ENCODE results near the gene BIRC7. TPM values are rescaled to one million over a fixed set of nuclear protein-coding genes. Genes with fewer than 3 reads are reported as not detected.

The BIRC7 gene
- polyA plus RNA-seq, 3 donors, result 0.21 TPM; not detected in 2

GRCh38 chr20:63280929-63281545 is 45.3 kb downstream of the BIRC7 start:
- Histone ChIP-seq H3K9me3 (replicated peaks in 1 of 2; ENCODE audit: control insufficient read depth in 1 of 2, insufficient read depth in 1 of 2, low read length in 2 of 2) (no peaks in the 10 kb centered on the region), H3K27me3 (ENCODE audit: control insufficient read depth in 2 of 2, insufficient read depth in 2 of 2, low read length in 2 of 2) (no peaks in the 10 kb centered on the region), H4K20me1 (ENCODE audit: insufficient read depth, low read length) (peaks cover 45% of the 10 kb centered on the region), H2AFZ (ENCODE audit: insufficient read depth, low read depth, low read length, poor library complexity, severe bottlenecking) (no peak overlapping the region), H3K4me2 (replicated peaks; ENCODE audit: extremely low read depth, low read length, poor library complexity, severe bottlenecking) (no peak overlapping the region), H3K36me3 (replicated peaks in 1 of 2; ENCODE audit: control insufficient read depth in 1 of 2, insufficient read depth in 2 of 2, low read length in 2 of 2) (peaks cover 80 to 99% of the 10 kb centered on the region in 2 donors), H3K4me1 (ENCODE audit: control insufficient read depth in 1 of 2, insufficient read depth in 2 of 2, low read length in 2 of 2) (no peaks in the 10 kb centered on the region), H3K79me2 (ENCODE audit: insufficient read depth, low read length) (peaks cover 13% of the 10 kb centered on the region), H3K4me3 (replicated peaks in 1 of 3; ENCODE audit: low read depth in 2 of 3, low read length in 3 of 3) (no peak overlapping the region), H3K9ac (ENCODE audit: insufficient read depth, low read length, poor library complexity, severe bottlenecking) (no peak overlapping the region), H3K27ac (ENCODE audit: low read depth in 1 of 2, low read length in 2 of 2) (no peak overlapping the region)
- intact Hi-C loops (cut with micrococcal nuclease), result no loop called here
- 96% methylated on average over 16 of the region's 19 CpGs for WGBS (ENCODE audit: insufficient coverage)
- Mint-ChIP-seq H3K27ac (no peak overlapping the region), H3K4me1 (peaks cover 6% of the 10 kb centered on the region), H3K4me3 (no peak overlapping the region), H3K27me3 (ENCODE audit: low read depth in 3 of 3) (peaks cover 0 to 2% (median 0%) of the 10 kb centered on the region in 3 donors), H3K36me3 (peaks cover 54 to 91% of the 10 kb centered on the region in 2 donors), H3K9me3 (no peaks in the 10 kb centered on the region)
- no peak for TF ChIP-seq CTCF (IDR thresholded peaks at IDR 0.05)
- no peak for DNase-seq

GRCh38 chr20:63281742-63282665 is 46.3 kb downstream of the BIRC7 start:
- intact Hi-C loops (cut with micrococcal nuclease), result no loop called here
- peaks cover 76 to 95% of the 10 kb centered on the region in 2 donors for H3K36me3 ChIP-seq (replicated peaks in 1 of 2; ENCODE audit: control insufficient read depth in 1 of 2, insufficient read depth in 2 of 2, low read length in 2 of 2)
- H3K36me3 Mint-ChIP-seq, result peaks cover 51 to 89% of the 10 kb centered on the region in 2 donors

More at GRCh38 chr20:63281742-63282665, 46.3 kb downstream of the BIRC7 start:
- DNase-seq, result no peak
- H3K4me2 ChIP-seq (replicated peaks; ENCODE audit: extremely low read depth, low read length, poor library complexity, severe bottlenecking), result no peak overlapping the region
- WGBS (ENCODE audit: insufficient coverage), result 96% methylated on average over 37 of the region's 38 CpGs
- no peak for TF ChIP-seq CTCF (IDR thresholded peaks at IDR 0.05)
- Mint-ChIP-seq H3K4me3 (no peak overlapping the region), H3K9me3 (no peaks in the 10 kb centered on the region), H3K27ac (peak overlapping the region in 1 of 7 donors; percentile 26), H3K27me3 (ENCODE audit: low read depth in 3 of 3) (peaks cover 0 to 2% (median 0%) of the 10 kb centered on the region in 3 donors), H3K4me1 (peaks cover 6% of the 10 kb centered on the region)
- H3K9me3 ChIP-seq (replicated peaks in 1 of 2; ENCODE audit: control insufficient read depth in 1 of 2, insufficient read depth in 1 of 2, low read length in 2 of 2), result no peaks in the 10 kb centered on the region
- H3K27me3 ChIP-seq (ENCODE audit: control insufficient read depth in 2 of 2, insufficient read depth in 2 of 2, low read length in 2 of 2), result no peaks in the 10 kb centered on the region
- no peak overlapping the region for H3K9ac ChIP-seq (ENCODE audit: insufficient read depth, low read length, poor library complexity, severe bottlenecking)
- H3K79me2 ChIP-seq (ENCODE audit: insufficient read depth, low read length), result peaks cover 4% of the 10 kb centered on the region
- H3K4me1 ChIP-seq (ENCODE audit: control insufficient read depth in 1 of 2, insufficient read depth in 2 of 2, low read length in 2 of 2), result no peaks in the 10 kb centered on the region
- H2AFZ ChIP-seq (ENCODE audit: insufficient read depth, low read depth, low read length, poor library complexity, severe bottlenecking), result no peak overlapping the region
- no peak overlapping the region for H3K27ac ChIP-seq (ENCODE audit: low read depth in 1 of 2, low read length in 2 of 2)
- peaks cover 35% of the 10 kb centered on the region for H4K20me1 ChIP-seq (ENCODE audit: insufficient read depth, low read length)
- no peak overlapping the region for H3K4me3 ChIP-seq (replicated peaks in 1 of 3; ENCODE audit: low read depth in 2 of 3, low read length in 3 of 3)

Data from CD14-positive monocyte (primary cell).